GM11168 (cell line): ENCODE measurements around the gene SORCS1.

Experiments used
- in situ Hi-C: fragments of 300-500 bp; cut with MboI; formaldehyde crosslinking; loops from one replicate; pipeline ENCODE4 v1.12.0; 2022; ENCODE audit warnings: low sequenced_read_pairs; ENCODE audit not compliant: unreplicated experiment

Gene SORCS1

DNA sequence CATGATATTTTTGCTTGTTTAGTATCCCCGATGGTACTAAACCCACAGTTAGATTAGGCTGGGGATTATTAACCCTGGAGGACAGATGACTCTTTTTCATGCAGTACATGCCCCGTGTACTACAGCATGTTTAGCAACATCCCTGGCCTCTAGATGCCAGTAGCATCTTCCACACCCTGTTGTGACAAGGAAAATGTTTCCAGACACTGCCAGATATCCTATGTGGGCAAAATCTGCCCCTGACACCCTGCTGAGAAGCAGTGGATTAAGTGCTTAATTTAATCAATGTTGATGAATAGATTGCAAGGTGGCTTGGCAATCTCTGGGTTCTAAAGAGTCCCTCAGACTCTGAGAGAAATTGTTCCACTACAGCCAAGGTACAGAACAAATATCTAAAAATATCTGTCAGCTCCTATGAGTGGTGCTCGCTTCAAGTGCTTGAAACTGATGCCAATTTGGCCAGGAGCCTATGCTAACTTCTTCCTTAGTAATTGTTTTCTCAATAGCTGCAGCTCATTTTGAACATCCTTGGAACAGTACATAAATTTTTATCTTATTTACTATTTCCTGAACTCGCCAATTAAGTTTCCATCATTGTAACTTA, 247.0 kb downstream of the SORCS1 start:
- in situ Hi-C loops: no loop called here

DNA sequence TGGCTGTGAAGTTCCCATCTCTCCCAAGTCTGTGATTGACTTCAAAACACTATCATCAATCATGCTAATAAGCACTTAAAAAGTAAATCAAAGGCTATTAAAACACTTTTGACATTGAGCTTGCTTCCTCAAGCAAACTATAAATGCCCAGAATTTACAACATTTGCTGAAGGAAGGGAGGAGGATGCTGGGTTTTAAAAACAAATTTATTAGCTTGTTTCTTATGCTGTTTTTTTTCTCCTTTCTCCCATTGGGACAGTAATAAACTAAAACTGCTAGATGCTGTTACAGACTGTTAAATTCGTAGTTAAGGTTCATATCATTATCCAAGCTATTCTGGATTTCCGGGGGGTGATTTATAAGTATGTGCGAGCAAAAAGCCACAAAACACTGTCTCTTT, 250.5 kb downstream of the SORCS1 start:
- in situ Hi-C loops: no loop called here

DNA sequence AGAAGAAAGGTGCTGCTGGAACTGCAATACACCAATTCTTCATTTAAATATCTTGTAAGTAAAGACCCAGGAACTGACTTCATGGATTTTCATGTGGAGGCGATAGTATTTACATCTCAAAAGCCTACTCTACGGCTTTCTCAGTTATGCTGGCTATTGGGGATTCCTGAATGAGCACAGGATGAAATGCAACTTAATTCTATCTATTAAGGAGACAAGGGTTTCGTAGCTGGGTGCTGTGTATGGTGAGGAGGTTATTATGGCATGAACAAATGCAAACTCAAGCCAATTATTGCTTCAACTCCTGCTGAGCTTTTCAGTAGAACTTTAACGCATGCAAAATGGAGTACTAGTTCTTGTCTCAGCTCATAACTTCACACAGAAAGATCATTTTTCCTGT, 251.2 kb downstream of the SORCS1 start:
- in situ Hi-C loops: no loop called here

DNA sequence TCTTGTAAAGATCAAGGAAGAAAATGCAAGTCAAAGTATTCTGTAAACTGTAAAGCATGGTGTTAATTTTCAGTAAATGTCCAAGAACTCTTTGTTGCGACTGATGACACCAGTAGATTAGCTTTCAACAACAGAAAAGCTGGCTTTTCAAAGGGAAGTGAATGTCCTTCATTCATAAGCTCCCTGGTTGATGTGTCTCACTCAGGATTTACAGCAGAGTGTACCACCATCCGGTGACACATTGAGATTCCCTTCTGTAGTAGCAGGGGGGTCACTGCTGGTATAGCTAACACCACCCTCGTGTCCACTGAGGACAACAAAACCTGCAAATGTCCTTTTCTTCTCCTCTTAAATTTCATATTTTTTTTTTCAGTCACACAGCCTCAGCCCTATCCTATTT, 253.4 kb downstream of the SORCS1 start:
- in situ Hi-C loops: no loop called here

DNA sequence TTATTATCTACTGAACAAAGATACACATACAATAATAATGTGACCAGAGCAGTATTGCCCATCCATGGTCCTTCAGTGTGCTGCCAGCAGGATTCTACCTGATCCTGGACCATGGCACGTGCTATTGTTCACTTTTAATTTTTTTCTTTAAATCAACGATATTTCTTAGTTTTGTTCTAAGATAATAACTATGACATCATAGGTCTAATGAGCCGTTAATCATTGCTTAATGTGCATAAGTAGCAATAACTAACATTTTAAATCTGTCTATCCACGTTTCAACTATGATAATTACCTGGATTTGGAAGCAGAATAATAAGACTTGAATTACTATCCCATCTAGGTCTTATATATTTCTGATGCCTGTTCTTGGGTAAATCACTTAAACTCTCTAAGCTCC, 253.8 kb downstream of the SORCS1 start:
- in situ Hi-C loops: no loop called here

DNA sequence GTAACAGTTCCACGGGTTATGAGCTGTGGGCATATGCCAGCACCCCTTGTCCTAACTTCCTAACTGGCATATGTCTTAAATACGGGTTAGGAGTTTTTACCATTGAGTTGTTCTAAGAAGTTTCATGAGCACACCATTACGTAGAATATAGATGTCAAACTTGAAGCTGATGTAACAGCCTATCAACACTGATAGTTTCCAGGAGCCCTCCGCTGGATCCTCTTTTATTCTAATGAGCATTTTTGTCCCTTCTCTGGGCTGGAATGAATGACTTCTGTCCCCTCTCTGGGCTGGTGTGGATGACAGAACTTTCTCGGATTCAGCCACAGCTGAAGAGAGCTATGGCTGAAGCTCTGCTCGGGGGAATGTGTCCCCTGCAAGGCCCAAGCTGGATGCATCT, 256.3 kb downstream of the SORCS1 start:
- in situ Hi-C loops: no loop called here

DNA sequence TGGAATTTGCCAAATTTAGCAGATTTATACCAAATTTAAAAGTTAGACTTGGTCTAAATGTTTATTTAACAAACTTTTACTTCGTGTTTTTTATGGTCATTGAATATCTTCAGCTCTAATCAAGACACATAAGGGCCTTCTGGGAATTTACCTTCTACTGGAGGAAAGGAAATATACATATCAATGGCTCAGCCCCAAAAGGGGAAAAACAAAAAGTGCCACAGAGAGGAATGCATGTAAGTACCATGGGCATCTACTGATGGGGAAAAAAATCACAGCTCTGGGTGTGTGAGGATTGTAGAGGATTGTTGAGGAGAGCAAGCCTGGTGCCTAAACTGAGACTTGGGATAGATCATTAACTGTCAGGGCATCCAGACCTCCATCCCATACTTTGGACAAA, 260.3 kb downstream of the SORCS1 start:
- in situ Hi-C loops: no loop called here

DNA sequence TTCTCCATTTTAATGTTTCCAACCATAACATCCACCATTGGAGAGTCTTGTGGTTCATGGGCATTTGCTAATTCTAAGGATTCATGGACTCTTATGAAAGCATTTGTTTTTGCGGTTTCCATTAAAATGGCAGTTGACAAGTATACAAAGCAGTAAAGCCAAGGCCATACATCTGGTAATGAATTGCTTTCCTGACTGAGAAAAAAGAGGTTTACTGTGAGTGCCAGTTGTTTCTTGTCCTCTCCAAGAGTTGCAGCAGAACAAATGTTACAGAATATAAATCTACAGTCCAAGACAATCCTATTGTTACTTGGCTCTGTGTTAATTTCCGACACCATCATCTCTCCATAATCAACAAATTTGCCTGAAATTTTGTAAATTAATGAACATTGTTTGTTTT, 261.3 kb downstream of the SORCS1 start:
- in situ Hi-C loops: no loop called here

DNA sequence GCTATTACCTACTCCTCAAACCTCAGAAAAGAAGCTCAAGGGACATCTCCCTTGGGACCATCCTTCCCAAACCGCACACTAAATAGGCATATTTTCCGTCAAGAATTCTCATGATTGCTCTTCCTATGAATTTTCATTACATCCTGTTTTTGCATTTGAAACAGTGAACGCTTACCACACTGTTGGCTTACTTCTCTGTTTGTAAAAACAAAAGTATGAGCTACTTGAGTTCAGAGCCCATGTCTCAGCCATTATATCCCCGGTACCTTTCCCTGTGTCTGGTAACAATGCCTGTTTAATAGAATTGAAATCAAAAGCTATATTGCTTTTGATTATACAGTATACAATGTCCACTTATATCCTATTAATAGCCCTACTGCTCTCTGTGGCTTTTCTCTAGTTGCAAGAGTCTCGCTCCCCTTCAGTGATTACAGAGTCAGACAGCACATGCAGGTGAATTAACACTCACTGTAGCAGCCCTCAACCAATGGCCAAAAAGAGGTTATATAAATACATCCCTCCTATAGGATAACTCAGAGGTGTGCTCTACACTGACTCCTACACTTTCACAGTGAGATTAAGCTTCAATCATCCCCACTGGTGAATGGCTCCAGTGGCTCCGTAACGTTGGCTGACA, 264.4 kb downstream of the SORCS1 start:
- in situ Hi-C loops: no loop called here

DNA sequence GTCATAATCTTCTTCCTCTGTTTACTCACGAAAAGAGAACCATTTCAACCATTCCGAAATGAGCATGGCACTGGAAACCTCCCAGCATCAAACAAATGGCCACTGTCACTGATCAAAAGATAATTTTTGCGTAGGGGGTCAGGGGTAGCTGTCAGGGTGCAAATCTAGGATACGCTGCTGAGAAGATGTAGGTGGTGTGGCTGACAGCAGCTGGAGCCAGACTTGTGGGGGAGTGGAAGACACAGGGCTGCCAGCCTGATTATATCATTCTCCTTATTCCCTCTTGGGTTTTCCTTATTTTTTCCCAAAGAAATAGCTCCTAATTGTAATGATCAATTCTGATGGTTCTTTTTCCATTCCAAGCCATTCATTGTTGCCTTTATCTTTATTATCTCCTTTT, 266.1 kb downstream of the SORCS1 start:
- in situ Hi-C loops: no loop called here

DNA sequence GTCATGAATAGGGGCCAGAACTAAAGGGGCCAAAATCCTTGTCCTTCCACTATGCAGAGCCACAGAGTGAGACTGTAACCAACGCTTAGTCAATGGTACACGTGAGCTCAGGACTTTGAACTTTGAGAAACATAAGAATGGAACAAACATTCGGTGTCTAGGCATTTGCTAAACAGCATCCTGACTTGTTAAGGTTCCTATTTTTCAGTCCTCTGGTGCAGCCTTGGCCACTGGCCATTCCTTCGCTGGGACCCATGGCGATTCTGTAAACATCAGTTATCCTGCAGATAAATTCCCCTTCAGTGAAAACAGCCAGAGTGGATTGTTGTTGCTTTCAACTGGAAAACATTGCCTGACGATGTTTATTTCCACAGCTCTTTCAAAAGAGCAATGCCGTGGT, 266.8 kb downstream of the SORCS1 start:
- in situ Hi-C loops: no loop called here

DNA sequence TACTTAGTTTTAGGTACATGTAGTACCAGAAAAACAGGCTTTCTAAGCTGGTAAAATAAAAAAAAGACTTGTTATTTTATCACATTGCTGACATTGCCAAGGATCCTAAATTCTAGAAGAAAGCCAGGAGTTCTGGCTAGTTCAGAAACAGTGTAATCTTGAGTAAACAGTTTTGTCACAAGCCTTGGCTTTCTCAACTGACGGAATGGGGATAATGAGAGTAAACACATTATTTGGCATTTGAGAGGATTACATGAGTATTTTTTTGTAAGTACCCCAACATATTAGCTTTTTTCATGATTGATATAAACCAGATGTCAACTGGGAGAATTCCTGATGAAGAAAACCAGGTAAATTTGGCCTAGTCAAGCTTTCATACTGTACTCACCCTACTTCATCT, 269.8 kb downstream of the SORCS1 start:
- in situ Hi-C loops: no loop called here

DNA sequence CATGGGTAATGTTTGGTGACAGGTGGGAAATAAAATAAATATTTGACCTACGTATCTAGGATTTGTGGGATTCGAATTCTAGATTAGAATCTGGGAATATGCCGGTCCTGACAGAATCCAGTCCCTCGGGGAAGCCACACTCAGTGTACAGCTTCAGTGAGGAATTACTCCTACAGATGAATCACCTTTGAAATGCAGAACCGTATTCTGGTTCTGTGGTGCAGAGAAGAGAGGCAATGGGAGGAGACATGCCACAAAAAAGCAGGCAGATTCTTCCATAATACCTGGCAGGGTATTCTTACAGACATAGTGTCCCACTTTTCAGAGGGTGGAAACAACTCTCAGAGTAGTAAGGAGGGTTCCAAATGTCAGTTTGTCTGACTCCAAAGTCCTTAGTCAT, 286.9 kb downstream of the SORCS1 start:
- in situ Hi-C loops: no loop called here

DNA sequence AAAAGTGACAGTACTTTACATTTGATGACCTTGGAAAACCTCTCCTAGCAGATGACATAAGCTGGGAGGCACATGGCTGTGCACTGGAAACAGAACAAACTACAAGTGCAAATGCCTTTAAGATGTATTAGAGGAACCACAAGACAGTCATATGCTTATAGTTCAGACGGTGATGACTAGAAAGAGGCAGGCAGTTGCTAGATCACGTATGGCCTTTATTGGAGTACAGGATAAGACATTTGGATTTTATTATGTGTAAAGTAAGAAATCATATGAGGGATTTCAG, 290.0 kb downstream of the SORCS1 start:
- in situ Hi-C loops: no loop called here

DNA sequence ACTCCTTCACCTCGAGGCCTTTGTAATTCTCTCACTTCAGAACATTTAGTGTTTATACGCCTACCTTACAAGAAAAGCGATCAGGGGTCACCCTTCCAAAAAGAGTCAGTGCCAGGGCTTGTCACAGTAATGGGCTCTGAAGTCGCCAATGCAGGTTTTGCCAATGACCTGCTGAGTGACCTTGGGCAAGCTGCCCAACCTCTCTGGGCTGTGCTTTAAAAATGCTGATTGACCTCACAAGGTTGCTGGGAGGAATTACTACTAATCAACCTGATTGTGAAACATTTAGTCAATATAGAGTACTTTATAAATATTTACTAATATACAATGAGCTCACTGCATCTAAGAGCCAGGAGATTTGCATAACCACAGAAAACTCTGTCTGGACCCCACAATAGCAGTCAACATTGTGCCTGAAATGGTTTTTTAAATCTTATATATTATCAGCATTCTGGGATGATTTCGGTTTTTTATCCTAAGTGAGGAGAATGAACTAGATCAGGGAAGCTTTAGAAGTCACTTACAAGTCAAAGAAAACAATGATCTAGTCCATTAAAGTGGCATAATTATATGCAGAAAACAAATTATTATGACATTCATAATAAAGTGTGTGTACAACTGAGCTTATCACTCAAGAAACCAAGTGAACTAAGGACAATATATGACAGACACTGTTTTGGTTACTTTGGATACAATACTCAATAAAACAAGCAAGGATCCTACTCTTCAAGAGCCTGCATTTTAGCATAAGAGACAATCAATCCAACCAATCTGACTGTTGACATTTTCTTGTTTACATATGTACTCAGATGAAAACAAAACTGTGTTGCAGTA, 290.5 kb downstream of the SORCS1 start:
- in situ Hi-C loops: no loop called here

DNA sequence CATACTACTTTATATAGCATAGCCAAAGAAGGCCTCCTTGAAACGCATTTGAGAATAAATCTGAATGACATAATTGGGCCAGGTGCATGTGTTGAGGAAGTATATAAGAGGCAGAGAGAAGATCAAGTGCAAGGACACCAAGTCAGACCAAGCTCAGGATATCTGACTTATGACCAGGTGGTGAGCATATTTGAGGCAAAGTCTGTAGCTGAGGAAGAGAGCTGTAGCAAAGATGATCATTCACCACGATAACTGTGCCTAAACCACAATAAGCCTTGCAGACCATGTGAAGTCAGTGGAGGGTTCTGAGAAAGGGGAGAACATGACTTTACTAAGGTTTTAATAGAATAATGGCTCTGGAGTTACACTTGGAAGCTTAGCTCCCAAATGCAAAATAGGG, 292.3 kb downstream of the SORCS1 start:
- in situ Hi-C loops: no loop called here

DNA sequence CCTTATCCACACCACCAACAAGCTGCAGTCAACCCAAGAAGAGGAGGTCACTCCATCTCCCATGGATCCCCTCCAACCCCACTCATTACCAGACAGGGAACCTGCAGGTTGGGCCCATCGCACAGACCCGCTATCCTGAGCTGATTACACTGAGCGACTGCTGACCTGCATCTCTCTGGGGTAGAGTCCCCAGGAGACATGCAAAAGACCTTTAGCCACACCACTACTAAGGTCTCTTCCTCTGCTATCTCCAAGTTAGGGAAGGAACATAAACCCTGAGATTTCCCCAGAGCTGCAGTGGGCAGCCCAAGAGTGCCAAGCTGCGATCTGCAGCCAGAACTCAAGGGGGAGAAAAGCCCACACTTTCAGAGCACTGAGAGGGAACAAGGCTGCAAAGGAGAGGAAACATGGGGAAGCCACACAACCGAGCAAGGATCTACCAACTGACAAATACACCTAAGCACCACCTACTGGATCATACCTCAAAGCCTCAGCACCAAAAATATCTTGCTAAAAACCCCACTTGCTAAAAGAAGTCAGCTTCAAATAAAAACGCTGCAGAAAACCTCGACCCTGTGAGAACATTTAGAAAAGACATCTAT, 298.2 kb downstream of the SORCS1 start:
- in situ Hi-C loops: no loop called here

DNA sequence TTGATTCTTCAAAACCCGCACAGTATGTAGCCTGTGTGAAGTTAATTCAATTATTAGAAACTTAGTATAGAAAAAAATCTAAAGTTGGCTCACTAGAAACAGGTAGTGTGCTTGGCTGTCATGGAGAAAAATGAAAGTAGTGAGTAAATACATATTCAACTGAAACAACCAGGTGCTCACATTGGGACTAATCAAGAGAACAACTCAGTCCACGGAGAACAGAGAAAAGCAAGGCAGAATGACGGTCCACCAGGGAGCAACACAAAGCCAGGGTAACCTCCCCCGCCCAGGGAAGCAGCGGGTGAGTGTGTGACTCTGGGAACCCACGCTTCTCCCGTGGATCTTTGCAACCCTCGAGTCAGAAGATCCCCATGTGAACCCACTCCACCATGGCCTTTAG, 300.5 kb downstream of the SORCS1 start:
- in situ Hi-C loops: no loop called here

DNA sequence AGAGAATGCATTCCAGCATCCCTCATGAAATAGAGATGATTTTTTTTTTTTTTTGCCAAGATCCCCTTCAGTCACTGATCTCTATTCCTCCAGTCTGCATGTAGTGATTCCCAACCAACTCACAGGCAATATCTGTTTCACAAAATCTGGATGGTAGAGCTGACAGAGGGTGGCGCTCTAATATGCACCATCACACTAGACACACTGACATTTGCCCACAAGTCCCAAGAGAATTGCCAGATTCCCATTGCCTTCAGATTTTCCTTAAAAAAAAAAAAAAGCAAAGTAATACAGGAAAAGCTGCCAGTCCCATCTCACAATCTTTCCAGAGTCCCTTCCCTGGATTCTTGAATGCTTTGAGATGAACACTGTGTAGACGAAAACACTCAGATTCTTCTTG, 301.0 kb downstream of the SORCS1 start:
- in situ Hi-C loops: no loop called here

DNA sequence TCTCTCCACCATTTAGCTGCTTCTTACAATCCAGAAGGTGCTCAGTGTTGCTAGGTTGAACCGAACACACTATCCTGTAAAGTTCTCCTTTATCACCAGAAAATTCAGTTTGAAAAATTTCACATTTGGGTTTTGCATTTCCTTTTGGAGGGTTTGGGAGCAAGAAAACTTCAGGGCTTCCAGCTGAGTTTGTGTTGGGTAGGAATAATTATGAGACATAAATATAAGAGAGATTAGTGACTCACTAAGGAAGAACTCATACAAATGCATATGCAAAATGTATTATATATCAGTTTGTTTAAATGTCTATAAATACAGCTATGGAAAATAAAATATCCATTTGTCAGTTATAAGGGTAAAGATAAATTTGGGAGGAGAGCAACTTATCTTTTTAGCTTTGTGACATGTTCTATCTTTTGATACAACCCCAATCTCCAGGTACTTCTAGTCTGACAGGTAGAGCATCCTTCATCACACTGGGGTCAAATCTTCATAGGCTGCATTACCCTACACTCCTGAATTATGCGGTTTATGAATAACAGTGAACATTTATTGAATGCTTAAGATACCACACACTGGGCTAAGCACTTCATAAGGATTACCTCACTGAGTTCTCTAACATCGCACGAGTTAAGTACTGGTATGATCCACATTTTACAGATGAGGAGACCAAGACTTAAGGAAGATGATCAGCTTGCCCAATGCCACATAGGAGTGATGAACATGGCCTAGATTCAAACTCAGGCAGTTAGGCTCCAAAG, 304.4 kb downstream of the SORCS1 start:
- in situ Hi-C loops: no loop called here

DNA sequence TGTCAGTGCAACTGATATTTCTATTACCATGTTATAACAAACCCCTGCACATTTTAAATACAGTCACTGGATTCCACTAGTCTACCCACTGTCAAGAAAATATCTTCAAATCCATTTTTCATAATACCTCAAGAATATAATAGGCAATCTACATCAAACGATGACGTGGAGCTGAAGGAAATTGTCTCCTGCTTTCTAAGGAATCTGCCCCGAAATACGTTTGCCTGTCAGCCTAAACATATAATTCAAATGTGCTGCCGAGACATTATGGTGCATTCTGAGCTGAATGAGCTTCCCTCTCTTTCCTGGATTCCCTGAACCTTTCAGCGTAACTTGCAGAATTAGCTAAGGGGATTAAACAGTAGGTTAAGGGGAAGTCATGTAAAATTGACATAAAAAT, 306.8 kb downstream of the SORCS1 start:
- in situ Hi-C loops: no loop called here
